Endothelial cell (in vitro differentiated cells): Measurements from ENCODE around the gene KIF1C. TPM values are rescaled to one million over a fixed set of nuclear protein-coding genes. Genes with fewer than 3 reads are reported as not detected.

ENCODE experiments used
- DNase-seq: peaks from one replicate; pipeline ENCODE4 v3.0.0; 2021; ENCODE audit warnings: low spot score
- H3K27ac Mint-ChIP-seq: one replicate; pipeline ENCODE4 v1.8.0; 2021; ENCODE audit warnings: mixed read lengths, inconsistent platforms; ENCODE audit not compliant: unreplicated experiment
- H3K27me3 Mint-ChIP-seq: one replicate; pipeline ENCODE4 v1.8.0; 2021; ENCODE audit warnings: mild to moderate bottlenecking, moderate library complexity, mixed read lengths, inconsistent platforms; ENCODE audit not compliant: unreplicated experiment
- H3K36me3 Mint-ChIP-seq: one replicate; pipeline ENCODE4 v1.8.0; 2021; ENCODE audit warnings: mild to moderate bottlenecking, low read depth, mixed read lengths, inconsistent platforms; ENCODE audit not compliant: unreplicated experiment
- H3K4me1 Mint-ChIP-seq: one replicate; pipeline ENCODE4 v1.8.0; 2021; ENCODE audit warnings: mild to moderate bottlenecking, mixed read lengths, inconsistent platforms; ENCODE audit not compliant: unreplicated experiment
- H3K4me3 Mint-ChIP-seq: one replicate; pipeline ENCODE4 v1.8.0; 2021; ENCODE audit warnings: mild to moderate bottlenecking, mixed read lengths, inconsistent platforms; ENCODE audit not compliant: unreplicated experiment
- H3K9me3 Mint-ChIP-seq: one replicate; pipeline ENCODE4 v1.8.0; 2021; ENCODE audit warnings: mixed read lengths, inconsistent platforms; ENCODE audit not compliant: unreplicated experiment
- CTCF ChIP-seq: fragments of 200-600 bp; sonication (generic); IDR thresholded peaks from one replicate; pipeline ENCODE4 v1.5.0; 2021; ENCODE audit warnings: antibody characterized with exemption; ENCODE audit not compliant: unreplicated experiment
- total RNA-seq: library from RNA; stranded (reverse); fragmentation: NEBNext Ultra II Directional; extraction: Animal tissue kit (Norgen Biotek cat#: 25700); gene quantifications from one replicate; pipeline ENCODE4 v1.2.1, GENCODE V29; 2021; ENCODE audit not compliant: unreplicated experiment

The KIF1C gene
- total RNA-seq, 1 donor from 2014 or later: 127 TPM

GRCh38 chr17:5033352-5034015, 35.7 kb downstream of the KIF1C start:
- TF ChIP-seq CTCF: no peak
- no peaks in the 10 kb centered on the region for H3K36me3 Mint-ChIP-seq
- no peaks in the 10 kb centered on the region for H3K9me3 Mint-ChIP-seq
- no peak overlapping the region for H3K27ac Mint-ChIP-seq
- peaks cover 7% of the 10 kb centered on the region for H3K27me3 Mint-ChIP-seq
- H3K4me1 Mint-ChIP-seq: peaks cover 3% of the 10 kb centered on the region
- no peak for DNase-seq
- H3K4me3 Mint-ChIP-seq: no peak overlapping the region

- no peaks in the 10 kb centered on the region for H3K9me3 Mint-ChIP-seq
- no peak overlapping the region for H3K4me3 Mint-ChIP-seq
- no peaks in the 10 kb centered on the region for H3K36me3 Mint-ChIP-seq
- no peak for DNase-seq
- TF ChIP-seq CTCF: no peak
- H3K27ac Mint-ChIP-seq: no peak overlapping the region
- peaks cover 7% of the 10 kb centered on the region for H3K27me3 Mint-ChIP-seq
- H3K4me1 Mint-ChIP-seq: peaks cover 3% of the 10 kb centered on the region
Measured at GRCh38 chr17:5034063-5034462, 36.3 kb downstream of the KIF1C start.

GRCh38 chr17:5034651-5035050, 36.9 kb downstream of the KIF1C start:
- peaks cover 7% of the 10 kb centered on the region for H3K27me3 Mint-ChIP-seq
- H3K36me3 Mint-ChIP-seq: no peaks in the 10 kb centered on the region
- no peak overlapping the region for H3K4me3 Mint-ChIP-seq
- no peaks in the 10 kb centered on the region for H3K9me3 Mint-ChIP-seq
- no peak for TF ChIP-seq CTCF
- H3K27ac Mint-ChIP-seq: no peak overlapping the region
- DNase-seq: no peak
- peaks cover 3% of the 10 kb centered on the region for H3K4me1 Mint-ChIP-seq

- no peak for DNase-seq
- no peak for TF ChIP-seq CTCF
- Mint-ChIP-seq H3K4me1 (peaks cover 3% of the 10 kb centered on the region), H3K9me3 (no peaks in the 10 kb centered on the region), H3K36me3 (no peaks in the 10 kb centered on the region), H3K27ac (no peak within 1 kb of the TSS), H3K4me3 (no peak within 1 kb of the TSS), H3K27me3 (peaks cover 7% of the 10 kb centered on the region)
Measured at GRCh38 chr17:5035315-5035714, 37.6 kb downstream of the KIF1C start, which contains the start of gene SLC52A1. TSS of gene SLC52A1 (minus strand) at chr17:5035426. CDS start at chr17:5034606, 820 bp downstream.

GRCh38 chr17:5042157-5043022, 44.6 kb downstream of the KIF1C start:
- Mint-ChIP-seq H3K4me3 (no peak overlapping the region), H3K27ac (no peak overlapping the region), H3K27me3 (peaks cover 2% of the 10 kb centered on the region), H3K9me3 (no peaks in the 10 kb centered on the region), H3K4me1 (peaks cover 2% of the 10 kb centered on the region), H3K36me3 (no peaks in the 10 kb centered on the region)
- no peak for DNase-seq
- no peak for TF ChIP-seq CTCF
